ENCODE measurements around the gene SULT4A1.

SULT4A1 gene

GRCh38 chr22:43889860-43890253 is 27.5 kb upstream of the SULT4A1 start:
- no peaks in the 10 kb centered on the region for H3K79me2 ChIP-seq (ENCODE audit: insufficient read depth, low read length)
- H3K27ac ChIP-seq (ENCODE audit: low read depth, low read length, poor library complexity, severe bottlenecking), result no peak overlapping the region
- H3K27me3 ChIP-seq (ENCODE audit: insufficient read depth, low read length), result peaks cover 11% of the 10 kb centered on the region; the same call in 1 of the 2 replicates
- H3K36me3 ChIP-seq (ENCODE audit: insufficient read depth, low read length), result no peaks in the 10 kb centered on the region
- H2AFZ ChIP-seq (ENCODE audit: low read length), result no peak overlapping the region
- no peaks in the 10 kb centered on the region for H4K20me1 ChIP-seq (ENCODE audit: insufficient read depth, low read length)
- H3K4me3 ChIP-seq (ENCODE audit: low read depth, low read length, poor library complexity, severe bottlenecking), result no peak overlapping the region
- H3K4me1 ChIP-seq (ENCODE audit: insufficient read depth, low read length, severe bottlenecking), result no peaks in the 10 kb centered on the region
- H3K9me2 ChIP-seq (ENCODE audit: low read depth, low read length), result no peaks in the 10 kb centered on the region
- H3F3A ChIP-seq (ENCODE audit: insufficient read depth, low read length), result no peaks in the 10 kb centered on the region
- no peak overlapping the region for H3K4me2 ChIP-seq (ENCODE audit: low read length)
- no peak for TF ChIP-seq CTCF (IDR thresholded peaks at IDR 0.05; ENCODE audit: low read length)
- no peak for TF ChIP-seq EZH2 (IDR thresholded peaks at IDR 0.05; ENCODE audit: borderline replicate concordance, low read length)
- no peaks in the 10 kb centered on the region for H3K9me3 ChIP-seq (ENCODE audit: low read length)
- no peak overlapping the region for H3K9ac ChIP-seq (ENCODE audit: low read length)

GRCh38 chr22:43889201-43889859 is 27.0 kb upstream of the SULT4A1 start:
- H3K4me1 ChIP-seq (ENCODE audit: insufficient read depth, low read length, severe bottlenecking), result no peaks in the 10 kb centered on the region
- no peak overlapping the region for H3K4me2 ChIP-seq (ENCODE audit: low read length)

GRCh38 chr22:43888740-43889139 is 26.4 kb upstream of the SULT4A1 start:
- Histone ChIP-seq H3K79me2 (ENCODE audit: insufficient read depth, low read length) (no peaks in the 10 kb centered on the region), H4K20me1 (ENCODE audit: insufficient read depth, low read length) (no peaks in the 10 kb centered on the region), H3F3A (ENCODE audit: insufficient read depth, low read length) (no peaks in the 10 kb centered on the region), H3K9me2 (ENCODE audit: low read depth, low read length) (no peaks in the 10 kb centered on the region), H2AFZ (ENCODE audit: low read length) (no peak overlapping the region), H3K36me3 (ENCODE audit: insufficient read depth, low read length) (no peaks in the 10 kb centered on the region), H3K4me2 (ENCODE audit: low read length) (no peak overlapping the region), H3K4me1 (ENCODE audit: insufficient read depth, low read length, severe bottlenecking) (no peaks in the 10 kb centered on the region), H3K9ac (ENCODE audit: low read length) (no peak overlapping the region), H3K27me3 (ENCODE audit: insufficient read depth, low read length) (peaks cover 7% of the 10 kb centered on the region; the same call in 1 of the 2 replicates), H3K9me3 (ENCODE audit: low read length) (no peaks in the 10 kb centered on the region), H3K27ac (ENCODE audit: low read depth, low read length, poor library complexity, severe bottlenecking) (no peak overlapping the region), H3K4me3 (ENCODE audit: low read depth, low read length, poor library complexity, severe bottlenecking) (no peak overlapping the region)
- no peak for TF ChIP-seq EZH2 (IDR thresholded peaks at IDR 0.05; ENCODE audit: borderline replicate concordance, low read length)
- no peak for TF ChIP-seq CTCF (IDR thresholded peaks at IDR 0.05; ENCODE audit: low read length)

More at GRCh38 chr22:43889201-43889859, 27.0 kb upstream of the SULT4A1 start:
- no peaks in the 10 kb centered on the region for H3F3A ChIP-seq (ENCODE audit: insufficient read depth, low read length)
- no peak overlapping the region for H3K4me3 ChIP-seq (ENCODE audit: low read depth, low read length, poor library complexity, severe bottlenecking)
- TF ChIP-seq CTCF (IDR thresholded peaks at IDR 0.05; ENCODE audit: low read length) (no peak), EZH2 (IDR thresholded peaks at IDR 0.05; ENCODE audit: borderline replicate concordance, low read length) (no peak)
- peaks cover 9% of the 10 kb centered on the region; the same call in 1 of the 2 replicates for H3K27me3 ChIP-seq (ENCODE audit: insufficient read depth, low read length)
- H3K9me2 ChIP-seq (ENCODE audit: low read depth, low read length), result no peaks in the 10 kb centered on the region
- H3K36me3 ChIP-seq (ENCODE audit: insufficient read depth, low read length), result no peaks in the 10 kb centered on the region
- no peaks in the 10 kb centered on the region for H3K79me2 ChIP-seq (ENCODE audit: insufficient read depth, low read length)
- no peaks in the 10 kb centered on the region for H4K20me1 ChIP-seq (ENCODE audit: insufficient read depth, low read length)
- H3K27ac ChIP-seq (ENCODE audit: low read depth, low read length, poor library complexity, severe bottlenecking), result no peak overlapping the region
- H3K9me3 ChIP-seq (ENCODE audit: low read length), result no peaks in the 10 kb centered on the region
- H2AFZ ChIP-seq (ENCODE audit: low read length), result no peak overlapping the region
- no peak overlapping the region for H3K9ac ChIP-seq (ENCODE audit: low read length)
